Fibroblast of mammary gland (primary cell): ENCODE data around the gene CYP2F1.

ENCODE experiments used
- DNase-seq: peaks from one replicate; pipeline ENCODE4 v3.0.0-alpha.2; 2010; ENCODE audit warnings: low read depth
- H3K4me3 ChIP-seq: 2 replicates; pipeline ENCODE4 v1.5.1; 2011; ENCODE audit warnings: low read depth, mild to moderate bottlenecking, low read length, moderate library complexity; ENCODE audit not compliant: control insufficient read depth
- CTCF ChIP-seq: conservative IDR thresholded peaks from 2 replicates; pipeline ENCODE4 v1.5.1; 2011; ENCODE audit warnings: low read depth, low read length, inconsistent platforms; ENCODE audit not compliant: control insufficient read depth, insufficient read depth

CYP2F1 gene

DNA sequence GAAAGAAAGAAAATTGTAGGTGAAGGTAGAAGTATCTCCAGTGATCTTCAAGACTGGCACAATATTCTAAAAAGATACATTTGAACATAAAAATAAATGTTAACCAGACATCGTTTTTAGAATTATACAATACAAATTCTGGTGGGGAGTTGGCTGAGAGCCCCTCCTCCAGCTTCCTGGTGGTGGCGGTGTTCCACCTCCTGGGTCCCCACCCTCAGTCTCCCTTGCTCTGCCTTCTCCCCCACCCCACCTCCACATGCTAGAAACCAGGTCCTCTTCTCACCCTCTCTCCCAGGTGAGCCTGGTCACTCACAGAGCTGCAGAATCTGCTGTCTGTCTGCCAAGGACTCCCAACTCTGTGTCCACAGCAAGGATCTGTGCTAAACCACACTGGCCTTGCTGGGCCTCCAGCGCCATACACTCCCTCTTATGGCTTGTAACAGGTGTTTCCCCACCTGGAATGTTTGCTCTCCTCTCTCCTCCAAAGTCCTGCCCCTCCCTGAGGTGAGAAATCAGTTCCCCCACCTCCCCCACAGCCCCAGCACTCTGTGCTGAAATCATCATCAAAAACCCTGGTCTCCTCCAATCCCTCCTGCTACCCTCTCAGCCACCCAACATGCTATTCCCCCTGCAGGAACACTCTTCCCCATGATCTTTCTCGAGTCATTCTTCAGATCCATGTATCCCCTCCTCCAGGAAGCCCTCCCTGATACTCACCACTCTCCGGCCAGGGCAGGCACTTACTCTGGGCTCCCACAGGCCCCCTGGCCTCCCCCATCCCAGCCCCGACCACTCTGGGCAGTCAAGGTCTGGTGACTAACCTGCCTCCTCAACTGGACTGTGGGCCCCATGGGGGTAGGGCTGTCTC, 58.3 kb downstream of the CYP2F1 start:
- DNase-seq = no peak

GRCh38 chr19:41174297-41174928, 60.2 kb downstream of the CYP2F1 start:
- H3K4me3 ChIP-seq = no peak overlapping the region
- no peak for TF ChIP-seq CTCF
- no peak for DNase-seq

More for the DNA sequence above, 58.3 kb downstream of the CYP2F1 start:
- no peak for TF ChIP-seq CTCF
- H3K4me3 ChIP-seq = no peak overlapping the region

- DNase-seq = peak; percentile 59
- TF ChIP-seq CTCF = no peak
- no peak overlapping the region for H3K4me3 ChIP-seq
Observed at GRCh38 chr19:41175801-41176777, 61.9 kb downstream of the CYP2F1 start.
